ENCODE results near the gene TOLLIP.

TOLLIP gene

GRCh38 chr11:1310318-1310687 is 871 bp upstream of the TOLLIP start:
- no peak for DNase-seq

GRCh38 chr11:1308743-1309497 is 512 bp downstream of the TOLLIP start:
- DNase-seq = no peak

- DNase-seq = no peak
These were observed 1.3 kb downstream of the TOLLIP start for GRCh38 chr11:1307998-1308742.

- DNase-seq = no peak
These were observed 2.1 kb downstream of the TOLLIP start for GRCh38 chr11:1307163-1307870.

GRCh38 chr11:1306186-1307162 is 3.0 kb downstream of the TOLLIP start:
- no peak for DNase-seq

GRCh38 chr11:1305501-1306056 is 3.9 kb downstream of the TOLLIP start:
- no peak for DNase-seq

- no peak for DNase-seq
These were observed 4.4 kb downstream of the TOLLIP start for GRCh38 chr11:1305063-1305495.

GRCh38 chr11:1304380-1304779 is 5.1 kb downstream of the TOLLIP start:
- no peak for DNase-seq

GRCh38 chr11:1303973-1304372 is 5.5 kb downstream of the TOLLIP start:
- no peak for DNase-seq

GRCh38 chr11:1303126-1303821 is 6.2 kb downstream of the TOLLIP start:
- DNase-seq = no peak

GRCh38 chr11:1302461-1303125 is 6.8 kb downstream of the TOLLIP start:
- no peak for DNase-seq

- no peak for DNase-seq
These were observed 7.4 kb downstream of the TOLLIP start for GRCh38 chr11:1302041-1302460.

GRCh38 chr11:1301220-1302000 is 8.0 kb downstream of the TOLLIP start:
- DNase-seq = peak; percentile 0

- no peak for DNase-seq
These were observed 8.8 kb downstream of the TOLLIP start for GRCh38 chr11:1300569-1301187.

- DNase-seq = no peak
These were observed 9.3 kb downstream of the TOLLIP start for GRCh38 chr11:1300121-1300520.

GRCh38 chr11:1299621-1300020 is 9.8 kb downstream of the TOLLIP start:
- no peak for DNase-seq

- DNase-seq = no peak
These were observed 10.5 kb downstream of the TOLLIP start for GRCh38 chr11:1298695-1299492.

GRCh38 chr11:1297576-1298473 is 11.6 kb downstream of the TOLLIP start:
- DNase-seq = no peak

All from activated CD4-positive, alpha-beta T cell treated with anti-CD3 and anti-CD28 coated beads for 48 hours (primary cell).